Suppressor macrophage (primary cell): ENCODE results near the gene SLC1A2.
A peak's percentile ranks its signal among the peaks of the same experiment; 100 is the strongest.

Source experiments
- DNase-seq, 4 experiments: peaks; one replicate each; pipeline ENCODE4 v3.0.0-alpha.2; 2020 to 2022

The SLC1A2 gene

DNA sequence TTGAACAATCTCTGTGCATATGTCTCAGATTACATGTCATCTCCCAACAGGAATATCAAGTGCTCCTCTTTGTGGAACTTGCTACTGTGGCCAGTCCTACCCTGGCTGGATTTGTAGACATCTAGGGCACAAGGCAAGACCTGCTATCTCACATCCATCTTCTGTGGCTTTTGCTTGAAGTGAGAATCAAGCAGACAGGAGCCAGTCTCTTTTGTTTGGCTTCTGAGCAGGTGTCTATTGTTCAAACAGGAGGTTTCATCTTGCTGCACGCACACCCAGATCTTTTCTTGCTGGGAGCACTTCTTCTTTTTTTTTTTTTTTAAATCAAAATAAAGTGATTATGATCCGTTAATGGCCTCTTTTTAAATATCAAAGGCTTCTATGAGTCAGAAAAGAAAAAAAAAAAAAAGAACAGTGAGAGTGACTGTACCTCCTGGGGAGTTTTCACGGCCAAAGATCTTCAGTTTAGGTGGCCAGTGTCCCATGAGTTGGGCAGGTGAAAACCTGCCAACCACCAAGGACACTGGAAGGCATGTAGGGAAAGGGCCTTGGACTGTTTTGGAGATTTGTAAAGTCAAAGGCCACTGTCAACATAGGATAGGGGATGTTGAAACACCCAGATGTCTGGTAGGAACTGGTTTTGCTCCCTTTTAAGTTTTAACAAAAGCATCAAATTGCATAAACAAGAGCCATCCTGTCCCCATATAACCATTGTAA, 202.2 kb downstream of the SLC1A2 start:
- DNase-seq, result peak in 1 of 4 experiments; percentile 8

DNA sequence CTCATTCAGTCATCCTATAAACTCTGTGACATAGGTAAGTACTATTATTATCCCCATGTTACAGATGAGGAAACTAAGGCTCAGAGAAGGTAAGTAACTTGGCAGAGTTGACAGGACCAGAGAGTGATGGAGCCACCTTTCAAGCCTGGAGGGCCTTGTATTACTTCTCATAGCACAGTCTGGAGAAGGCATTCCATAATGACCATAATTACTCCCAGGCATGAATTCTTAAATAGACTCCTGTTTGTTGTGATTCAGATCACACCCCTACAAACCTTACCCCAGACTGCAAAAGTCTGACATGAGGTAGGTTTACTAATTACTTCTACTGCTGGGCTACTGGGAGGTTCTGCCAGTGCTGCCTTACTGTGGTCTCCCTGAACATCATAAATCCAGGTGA, 203.4 kb downstream of the SLC1A2 start:
- DNase-seq, result no peak

DNA sequence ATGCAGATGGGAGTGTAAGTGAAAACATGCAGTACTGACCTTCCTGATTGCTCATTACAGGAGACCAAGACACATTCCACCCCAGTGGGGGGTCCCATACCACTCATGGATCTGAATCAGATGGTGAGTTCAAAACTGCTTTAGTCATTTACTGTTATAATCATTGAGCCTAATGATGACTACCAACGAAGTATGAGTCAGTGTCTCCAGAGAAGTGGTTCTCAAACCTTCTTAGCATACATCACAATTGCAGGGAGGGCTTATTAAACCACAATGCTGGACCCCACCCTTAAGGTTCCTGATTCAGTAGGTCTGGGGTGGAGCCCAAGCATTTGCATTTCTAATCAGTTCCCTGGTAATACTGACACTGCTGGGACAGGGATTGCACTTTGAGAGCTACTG, 204.6 kb downstream of the SLC1A2 start:
- DNase-seq, result peak; percentile 39 to 80 (median 51)

- DNase-seq, result no peak
Measured at GRCh38 chr11:35214226-35214770, 205.1 kb downstream of the SLC1A2 start.

DNA sequence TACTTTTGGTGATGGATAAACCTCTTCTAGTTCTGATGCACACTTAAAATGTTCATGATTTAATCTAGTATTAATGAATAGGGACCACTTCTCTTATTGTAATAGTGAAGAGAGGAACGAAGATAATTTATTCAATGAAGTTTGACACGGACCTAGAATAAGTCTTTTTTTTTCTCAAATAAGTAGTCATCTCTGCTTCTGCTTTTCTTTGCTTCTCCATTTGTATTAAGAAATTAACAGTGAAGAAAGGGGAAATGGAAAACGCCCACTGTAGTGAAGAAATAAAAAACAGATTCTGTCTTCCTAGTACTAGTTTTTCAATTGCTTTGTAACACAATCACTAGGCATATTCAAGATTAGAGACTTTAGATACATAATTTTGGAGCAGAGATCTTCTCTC, 207.4 kb downstream of the SLC1A2 start:
- DNase-seq, result peak; percentile 30 to 94 (median 79)

DNA sequence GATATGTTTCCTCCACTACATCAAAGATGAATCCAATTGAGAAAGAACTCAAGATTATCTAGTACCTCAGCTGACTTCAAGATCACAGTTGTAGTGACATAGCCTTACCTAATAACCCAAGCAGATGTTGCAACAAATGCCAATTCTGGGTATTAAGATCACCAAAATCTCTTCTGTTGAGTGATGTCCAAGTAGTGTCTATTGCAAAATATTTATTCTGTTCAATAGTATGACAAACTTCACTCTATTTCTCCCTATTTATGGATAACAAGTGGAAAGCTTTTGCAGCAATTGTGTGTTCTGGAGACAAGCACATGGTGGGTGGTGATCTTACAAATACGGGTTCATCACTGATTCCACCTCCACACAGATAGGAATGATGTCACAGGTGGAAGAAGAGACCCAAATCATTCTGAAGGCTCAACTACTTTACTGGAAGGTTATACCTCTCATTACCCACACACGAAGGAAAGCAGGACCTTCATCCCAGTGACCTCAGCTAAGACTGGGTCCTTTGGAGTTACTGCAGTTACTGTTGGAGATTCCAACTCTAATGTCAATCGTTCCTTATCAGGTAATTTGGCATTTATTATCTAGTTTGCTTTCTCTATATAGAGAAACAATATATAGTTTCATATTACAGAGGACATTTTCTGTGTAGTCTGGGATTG, 208.3 kb downstream of the SLC1A2 start:
- DNase-seq, result peak; percentile 40 to 76 (median 64)

DNA sequence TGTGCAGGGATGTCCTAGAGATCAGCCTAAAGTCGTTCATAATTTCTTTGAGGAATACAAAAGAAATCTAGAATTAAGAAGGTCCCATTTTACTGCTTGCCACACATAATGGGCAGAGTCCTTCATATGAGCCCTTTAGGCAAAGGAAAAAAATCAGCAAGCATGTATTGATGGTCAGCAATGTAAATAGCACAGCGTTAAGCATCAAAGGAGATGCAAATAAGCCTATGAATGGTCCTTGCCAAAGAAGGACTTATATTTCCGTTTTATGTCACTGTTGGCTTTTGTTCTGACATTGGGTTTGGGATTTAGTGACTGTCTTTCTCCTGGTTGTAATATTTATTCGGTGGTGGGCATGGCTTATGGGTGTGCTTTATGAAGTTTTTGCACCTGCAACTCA, 210.6 kb downstream of the SLC1A2 start:
- DNase-seq, result no peak

- DNase-seq, result no peak
Measured at GRCh38 chr11:35207471-35208403, 211.6 kb downstream of the SLC1A2 start.

- no peak for DNase-seq
Measured at GRCh38 chr11:35206616-35207015, 212.7 kb downstream of the SLC1A2 start.

- no peak for DNase-seq
Measured at GRCh38 chr11:35204614-35205013, 214.7 kb downstream of the SLC1A2 start.
